GM12878 (cell line): Measurements from ENCODE around the gene C11orf16.

Experiments
- BCL11A ChIP-seq: IDR thresholded peaks from 2 replicates; pipeline ENCODE4 v1.6.1; 2011; ENCODE audit warnings: low read depth, low read length
- CHD2 ChIP-seq: IDR thresholded peaks from 2 replicates; pipeline ENCODE4 v1.6.1; 2011; ENCODE audit warnings: low read depth, low read length, improper control_type of control experiment, borderline replicate concordance
- MYC ChIP-seq: IDR thresholded peaks from 2 replicates; pipeline ENCODE4 v1.6.1; 2011; ENCODE audit warnings: mild to moderate bottlenecking, low read length, moderate library complexity, inconsistent platforms; ENCODE audit not compliant: insufficient read depth, insufficient replicate concordance, insufficient read length, severe bottlenecking
- NFIC ChIP-seq: IDR thresholded peaks from 2 replicates; pipeline ENCODE4 v1.6.1; 2012; ENCODE audit warnings: low read depth, mild to moderate bottlenecking, inconsistent platforms, low read length, moderate library complexity
- NFYA ChIP-seq: IDR thresholded peaks from 2 replicates; pipeline ENCODE4 v1.6.1; 2011; ENCODE audit warnings: low read depth, mild to moderate bottlenecking, low read length, improper control_type of control experiment, borderline replicate concordance
- NR2F1 ChIP-seq: fragments of 450-650 bp; conservative IDR thresholded peaks from 2 replicates; pipeline ENCODE4 v1.6.1; 2017; ENCODE audit warnings: mild to moderate bottlenecking
- PML ChIP-seq: IDR thresholded peaks from 2 replicates; pipeline ENCODE4 v1.6.1; 2012; ENCODE audit warnings: low read length, inconsistent platforms
- POLR2A ChIP-seq: IDR thresholded peaks from 2 replicates; pipeline ENCODE4 v1.6.1; 2011; ENCODE audit warnings: low read depth, mild to moderate bottlenecking, low read length
- POLR2AphosphoS5 ChIP-seq: IDR thresholded peaks from 2 replicates; pipeline ENCODE4 v1.6.1; 2011; ENCODE audit warnings: mild to moderate bottlenecking, low read length, inconsistent platforms
- RAD21 ChIP-seq: IDR thresholded peaks from 2 replicates; pipeline ENCODE4 v1.6.1; 2011; ENCODE audit warnings: mild to moderate bottlenecking, low read depth, low read length, moderate library complexity; ENCODE audit not compliant: insufficient read depth
- SUZ12 ChIP-seq: fragments of 200-600 bp; sonication (generic); IDR thresholded peaks from one replicate; pipeline ENCODE4 v1.6.1; 2018; ENCODE audit warnings: antibody characterized with exemption, mild to moderate bottlenecking; ENCODE audit not compliant: unreplicated experiment
- TF ChIP-seq, protein P1 (sequence below): IDR thresholded peaks from 2 replicates; pipeline ENCODE4 v1.6.1; 2011; ENCODE audit warnings: mild to moderate bottlenecking, low read depth, low read length, moderate library complexity; ENCODE audit not compliant: insufficient replicate concordance
- TF ChIP-seq, protein P2 (sequence below), 3 experiments: IDR thresholded peaks in 2 of 3; conservative IDR thresholded peaks in 1 of 3; 2 replicates each; pipeline ENCODE4 v1.5.1; 2011; ENCODE audit warnings: low read depth in 3 of 3, low read length in 3 of 3, mild to moderate bottlenecking in 3 of 3, control low read depth in 2 of 3, moderate library complexity in 2 of 3, inconsistent platforms in 1 of 3, mixed read lengths in 1 of 3; ENCODE audit not compliant: control insufficient read depth in 2 of 3, insufficient read depth in 1 of 3; ENCODE audit errors: extremely low read depth in 1 of 3
- TF ChIP-seq, protein P3 (sequence below): fragments of 450-650 bp; IDR thresholded peaks from 2 replicates; pipeline ENCODE4 v1.6.1; 2017; ENCODE audit warnings: antibody characterized with exemption, mild to moderate bottlenecking, moderate library complexity

DNA sequence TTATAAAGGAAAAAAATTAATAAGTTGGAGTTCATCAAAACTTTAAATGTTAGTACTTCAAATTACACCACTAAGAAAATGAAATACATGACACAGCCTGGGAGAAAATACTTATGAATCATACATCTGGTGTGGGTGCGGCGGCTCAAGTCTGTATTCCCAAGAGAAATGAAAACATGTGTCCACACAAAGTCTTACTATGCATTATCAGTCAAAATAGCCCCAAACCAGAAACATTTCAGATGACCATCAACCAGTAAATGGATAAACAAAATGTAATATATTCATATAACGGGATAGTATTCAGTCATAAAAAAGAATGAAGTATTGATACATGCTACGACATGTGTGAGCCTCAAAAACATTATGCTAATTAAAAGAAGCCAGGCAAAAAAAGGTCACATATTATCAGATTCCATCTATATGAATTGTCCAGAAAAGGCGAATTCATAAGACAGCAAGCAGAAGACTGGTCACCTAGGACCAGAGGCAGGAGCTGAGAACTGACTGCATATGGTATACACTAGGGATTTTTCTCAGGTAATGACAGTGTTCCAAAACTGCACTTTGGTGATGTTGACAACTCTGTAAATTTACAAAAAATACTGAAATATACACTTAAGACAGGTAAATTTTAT is 27.1 kb downstream of the C11orf16 start:
- TF ChIP-seq SUZ12 (no peak), PML (no peak), NFYA (no peak), NFIC (no peak), POLR2A (no peak), NR2F1 (no peak), BCL11A (no peak), MYC (no peak), POLR2AphosphoS5 (no peak), CHD2 (no peak), RAD21 (no peak)
- TF ChIP-seq, protein P1, sequence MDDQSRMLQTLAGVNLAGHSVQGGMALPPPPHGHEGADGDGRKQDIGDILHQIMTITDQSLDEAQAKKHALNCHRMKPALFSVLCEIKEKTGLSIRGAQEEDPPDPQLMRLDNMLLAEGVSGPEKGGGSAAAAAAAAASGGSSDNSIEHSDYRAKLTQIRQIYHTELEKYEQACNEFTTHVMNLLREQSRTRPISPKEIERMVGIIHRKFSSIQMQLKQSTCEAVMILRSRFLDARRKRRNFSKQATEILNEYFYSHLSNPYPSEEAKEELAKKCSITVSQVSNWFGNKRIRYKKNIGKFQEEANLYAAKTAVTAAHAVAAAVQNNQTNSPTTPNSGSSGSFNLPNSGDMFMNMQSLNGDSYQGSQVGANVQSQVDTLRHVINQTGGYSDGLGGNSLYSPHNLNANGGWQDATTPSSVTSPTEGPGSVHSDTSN, result no peak
- TF ChIP-seq, protein P2, sequence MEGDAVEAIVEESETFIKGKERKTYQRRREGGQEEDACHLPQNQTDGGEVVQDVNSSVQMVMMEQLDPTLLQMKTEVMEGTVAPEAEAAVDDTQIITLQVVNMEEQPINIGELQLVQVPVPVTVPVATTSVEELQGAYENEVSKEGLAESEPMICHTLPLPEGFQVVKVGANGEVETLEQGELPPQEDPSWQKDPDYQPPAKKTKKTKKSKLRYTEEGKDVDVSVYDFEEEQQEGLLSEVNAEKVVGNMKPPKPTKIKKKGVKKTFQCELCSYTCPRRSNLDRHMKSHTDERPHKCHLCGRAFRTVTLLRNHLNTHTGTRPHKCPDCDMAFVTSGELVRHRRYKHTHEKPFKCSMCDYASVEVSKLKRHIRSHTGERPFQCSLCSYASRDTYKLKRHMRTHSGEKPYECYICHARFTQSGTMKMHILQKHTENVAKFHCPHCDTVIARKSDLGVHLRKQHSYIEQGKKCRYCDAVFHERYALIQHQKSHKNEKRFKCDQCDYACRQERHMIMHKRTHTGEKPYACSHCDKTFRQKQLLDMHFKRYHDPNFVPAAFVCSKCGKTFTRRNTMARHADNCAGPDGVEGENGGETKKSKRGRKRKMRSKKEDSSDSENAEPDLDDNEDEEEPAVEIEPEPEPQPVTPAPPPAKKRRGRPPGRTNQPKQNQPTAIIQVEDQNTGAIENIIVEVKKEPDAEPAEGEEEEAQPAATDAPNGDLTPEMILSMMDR (IDR thresholded peaks at IDR 0.05 in 2 of 3, conservative IDR thresholded peaks at IDR 0.05 in 1 of 3; ENCODE audit: control insufficient read depth in 2 of 3, extremely low read depth in 1 of 3, insufficient read depth in 1 of 3, low read depth in 3 of 3, low read length in 3 of 3), result no peak
- TF ChIP-seq, protein P3, sequence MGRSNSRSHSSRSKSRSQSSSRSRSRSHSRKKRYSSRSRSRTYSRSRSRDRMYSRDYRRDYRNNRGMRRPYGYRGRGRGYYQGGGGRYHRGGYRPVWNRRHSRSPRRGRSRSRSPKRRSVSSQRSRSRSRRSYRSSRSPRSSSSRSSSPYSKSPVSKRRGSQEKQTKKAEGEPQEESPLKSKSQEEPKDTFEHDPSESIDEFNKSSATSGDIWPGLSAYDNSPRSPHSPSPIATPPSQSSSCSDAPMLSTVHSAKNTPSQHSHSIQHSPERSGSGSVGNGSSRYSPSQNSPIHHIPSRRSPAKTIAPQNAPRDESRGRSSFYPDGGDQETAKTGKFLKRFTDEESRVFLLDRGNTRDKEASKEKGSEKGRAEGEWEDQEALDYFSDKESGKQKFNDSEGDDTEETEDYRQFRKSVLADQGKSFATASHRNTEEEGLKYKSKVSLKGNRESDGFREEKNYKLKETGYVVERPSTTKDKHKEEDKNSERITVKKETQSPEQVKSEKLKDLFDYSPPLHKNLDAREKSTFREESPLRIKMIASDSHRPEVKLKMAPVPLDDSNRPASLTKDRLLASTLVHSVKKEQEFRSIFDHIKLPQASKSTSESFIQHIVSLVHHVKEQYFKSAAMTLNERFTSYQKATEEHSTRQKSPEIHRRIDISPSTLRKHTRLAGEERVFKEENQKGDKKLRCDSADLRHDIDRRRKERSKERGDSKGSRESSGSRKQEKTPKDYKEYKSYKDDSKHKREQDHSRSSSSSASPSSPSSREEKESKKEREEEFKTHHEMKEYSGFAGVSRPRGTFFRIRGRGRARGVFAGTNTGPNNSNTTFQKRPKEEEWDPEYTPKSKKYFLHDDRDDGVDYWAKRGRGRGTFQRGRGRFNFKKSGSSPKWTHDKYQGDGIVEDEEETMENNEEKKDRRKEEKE, result no peak
